ENCODE results near the gene DUSP16. TPM values are rescaled to one million over a fixed set of nuclear protein-coding genes. Genes with fewer than 3 reads are reported as not detected.

The DUSP16 gene
- total RNA-seq, 2 donors from 2014 or later: 12.9 to 23.4 TPM

GRCh38 chr12:12482150-12482761 is 80.4 kb downstream of the DUSP16 start:
- Histone ChIP-seq H3K9me3 (no peaks in the 10 kb centered on the region), H3K4me1 (ENCODE audit: control insufficient read depth in 1 of 2, low read depth in 2 of 2) (no peaks in the 10 kb centered on the region), H3K36me3 (peaks cover 9% of the 10 kb centered on the region), H3K27ac (no peak overlapping the region), H3K27me3 (replicated peaks; ENCODE audit: insufficient read depth) (no peaks in the 10 kb centered on the region), H3K4me3 (no peak overlapping the region)
- ATAC-seq (ENCODE audit: insufficient number of reproducible peaks, low FRiP score, low read depth) (no peak), DNase-seq (ENCODE audit: low spot score) (no peak)
- TF ChIP-seq CTCF (IDR thresholded peaks at IDR 0.05): no peak

- Histone ChIP-seq H3K27me3 (replicated peaks; ENCODE audit: insufficient read depth) (no peaks in the 10 kb centered on the region), H3K4me3 (no peak overlapping the region), H3K27ac (peak overlapping the region in 1 of 2 donors; percentile 33), H3K4me1 (ENCODE audit: control insufficient read depth in 1 of 2, low read depth in 2 of 2) (no peaks in the 10 kb centered on the region), H3K9me3 (no peaks in the 10 kb centered on the region), H3K36me3 (peaks cover 14% of the 10 kb centered on the region)
- DNase-seq (ENCODE audit: low spot score): no peak
- no peak for ATAC-seq (ENCODE audit: insufficient number of reproducible peaks, low FRiP score, low read depth)
- TF ChIP-seq CTCF (IDR thresholded peaks at IDR 0.05): no peak
Observed at GRCh38 chr12:12481631-12482030, 81.0 kb downstream of the DUSP16 start.

- Histone ChIP-seq H3K27me3 (replicated peaks; ENCODE audit: insufficient read depth) (no peaks in the 10 kb centered on the region), H3K4me3 (no peak overlapping the region), H3K36me3 (peaks cover 23% of the 10 kb centered on the region), H3K27ac (no peak overlapping the region), H3K9me3 (no peaks in the 10 kb centered on the region), H3K4me1 (ENCODE audit: control insufficient read depth in 1 of 2, low read depth in 2 of 2) (no peaks in the 10 kb centered on the region)
- TF ChIP-seq CTCF (IDR thresholded peaks at IDR 0.05): no peak
- DNase-seq (ENCODE audit: low spot score): no peak
- no peak for ATAC-seq (ENCODE audit: insufficient number of reproducible peaks, low FRiP score, low read depth)
Observed at GRCh38 chr12:12480074-12480473, 82.6 kb downstream of the DUSP16 start.

GRCh38 chr12:12477532-12477890 is 85.2 kb downstream of the DUSP16 start:
- DNase-seq (ENCODE audit: low spot score) (no peak), ATAC-seq (ENCODE audit: insufficient number of reproducible peaks, low FRiP score, low read depth) (no peak)
- H3K27me3 ChIP-seq (replicated peaks; ENCODE audit: insufficient read depth): no peaks in the 10 kb centered on the region
- no peak overlapping the region for H3K27ac ChIP-seq
- H3K9me3 ChIP-seq: no peaks in the 10 kb centered on the region
- no peak for TF ChIP-seq CTCF (IDR thresholded peaks at IDR 0.05)
- H3K36me3 ChIP-seq: peaks cover 23% of the 10 kb centered on the region
- H3K4me1 ChIP-seq (ENCODE audit: control insufficient read depth in 1 of 2, low read depth in 2 of 2): no peaks in the 10 kb centered on the region
- H3K4me3 ChIP-seq: no peak overlapping the region

GRCh38 chr12:12476857-12477531 is 85.7 kb downstream of the DUSP16 start:
- no peaks in the 10 kb centered on the region for H3K27me3 ChIP-seq (replicated peaks; ENCODE audit: insufficient read depth)
- H3K4me3 ChIP-seq: no peak overlapping the region
- no peak overlapping the region for H3K27ac ChIP-seq
- ATAC-seq (ENCODE audit: insufficient number of reproducible peaks, low FRiP score, low read depth) (no peak), DNase-seq (ENCODE audit: low spot score) (no peak)
- no peaks in the 10 kb centered on the region for H3K9me3 ChIP-seq
- TF ChIP-seq CTCF (IDR thresholded peaks at IDR 0.05): no peak
- H3K36me3 ChIP-seq: peaks cover 23% of the 10 kb centered on the region
- H3K4me1 ChIP-seq (ENCODE audit: control insufficient read depth in 1 of 2, low read depth in 2 of 2): no peaks in the 10 kb centered on the region

Measured in thoracic aorta (tissue), 2 donors.